WTC11 (cell line): ENCODE measurements around the gene NCOA3.

Experiments used
- CREM ChIP-seq: sonication (generic); formaldehyde crosslinking; IDR thresholded peaks from 2 replicates; pipeline ENCODE4 v1.8.1; 2022; ENCODE audit warnings: mild to moderate bottlenecking, missing genetic modification reagents, moderate library complexity
- CTCF ChIP-seq: fragments of 200-600 bp; IDR thresholded peaks from 2 replicates; pipeline ENCODE4 v1.8.0; 2022; ENCODE audit warnings: antibody characterized with exemption
- ELF4 ChIP-seq: sonication (generic); formaldehyde crosslinking; IDR thresholded peaks from 2 replicates; pipeline ENCODE4 v1.8.1; 2022; ENCODE audit warnings: low read depth, mild to moderate bottlenecking, moderate library complexity, missing genetic modification reagents
- RORB ChIP-seq: fragments of 250-450 bp; sonication (Bioruptor Pico); IDR thresholded peaks from 2 replicates; pipeline ENCODE4 v1.9.0; 2021; ENCODE audit warnings: mild to moderate bottlenecking
- SMAD4 ChIP-seq: sonication (generic); formaldehyde crosslinking; IDR thresholded peaks from 2 replicates; pipeline ENCODE4 v1.8.0; 2022; ENCODE audit warnings: mild to moderate bottlenecking, missing genetic modification reagents
- TEAD4 ChIP-seq: sonication (generic); formaldehyde crosslinking; IDR thresholded peaks from 2 replicates; pipeline ENCODE4 v1.8.0; 2022; ENCODE audit warnings: mild to moderate bottlenecking, missing genetic modification reagents
- USF2 ChIP-seq: sonication (generic); formaldehyde crosslinking; IDR thresholded peaks from 2 replicates; pipeline ENCODE4 v1.8.1; 2023; ENCODE audit warnings: mild to moderate bottlenecking, missing genetic modification reagents, moderate library complexity
- ZNF263 ChIP-seq: sonication (generic); formaldehyde crosslinking; IDR thresholded peaks from 2 replicates; pipeline ENCODE4 v1.8.1; 2022; ENCODE audit warnings: low read depth, mild to moderate bottlenecking, moderate library complexity, missing genetic modification reagents
- TF ChIP-seq, protein P1 (sequence below): sonication (generic); formaldehyde crosslinking; IDR thresholded peaks from 2 replicates; pipeline ENCODE4 v1.8.0; 2022; ENCODE audit warnings: missing genetic modification reagents
- TF ChIP-seq, protein P2 (sequence below): sonication (generic); formaldehyde crosslinking; IDR thresholded peaks from 2 replicates; pipeline ENCODE4 v1.8.1; 2023; ENCODE audit warnings: mild to moderate bottlenecking, missing genetic modification reagents
- TF ChIP-seq, protein P3 (sequence below): sonication (generic); formaldehyde crosslinking; IDR thresholded peaks from 2 replicates; pipeline ENCODE4 v1.8.0; 2023; ENCODE audit warnings: mild to moderate bottlenecking, missing genetic modification reagents

GRCh38 chr20:47677635-47678453, 176.2 kb downstream of the NCOA3 start:
- TF ChIP-seq TEAD4 (CRISPR knock-in tag) (no peak), CREM (CRISPR knock-in tag) (no peak), USF2 (CRISPR knock-in tag) (no peak), ELF4 (no peak), ZNF263 (no peak), RORB (no peak), SMAD4 (CRISPR knock-in tag) (no peak), CTCF (peak; percentile 89)
- TF ChIP-seq, protein P1, sequence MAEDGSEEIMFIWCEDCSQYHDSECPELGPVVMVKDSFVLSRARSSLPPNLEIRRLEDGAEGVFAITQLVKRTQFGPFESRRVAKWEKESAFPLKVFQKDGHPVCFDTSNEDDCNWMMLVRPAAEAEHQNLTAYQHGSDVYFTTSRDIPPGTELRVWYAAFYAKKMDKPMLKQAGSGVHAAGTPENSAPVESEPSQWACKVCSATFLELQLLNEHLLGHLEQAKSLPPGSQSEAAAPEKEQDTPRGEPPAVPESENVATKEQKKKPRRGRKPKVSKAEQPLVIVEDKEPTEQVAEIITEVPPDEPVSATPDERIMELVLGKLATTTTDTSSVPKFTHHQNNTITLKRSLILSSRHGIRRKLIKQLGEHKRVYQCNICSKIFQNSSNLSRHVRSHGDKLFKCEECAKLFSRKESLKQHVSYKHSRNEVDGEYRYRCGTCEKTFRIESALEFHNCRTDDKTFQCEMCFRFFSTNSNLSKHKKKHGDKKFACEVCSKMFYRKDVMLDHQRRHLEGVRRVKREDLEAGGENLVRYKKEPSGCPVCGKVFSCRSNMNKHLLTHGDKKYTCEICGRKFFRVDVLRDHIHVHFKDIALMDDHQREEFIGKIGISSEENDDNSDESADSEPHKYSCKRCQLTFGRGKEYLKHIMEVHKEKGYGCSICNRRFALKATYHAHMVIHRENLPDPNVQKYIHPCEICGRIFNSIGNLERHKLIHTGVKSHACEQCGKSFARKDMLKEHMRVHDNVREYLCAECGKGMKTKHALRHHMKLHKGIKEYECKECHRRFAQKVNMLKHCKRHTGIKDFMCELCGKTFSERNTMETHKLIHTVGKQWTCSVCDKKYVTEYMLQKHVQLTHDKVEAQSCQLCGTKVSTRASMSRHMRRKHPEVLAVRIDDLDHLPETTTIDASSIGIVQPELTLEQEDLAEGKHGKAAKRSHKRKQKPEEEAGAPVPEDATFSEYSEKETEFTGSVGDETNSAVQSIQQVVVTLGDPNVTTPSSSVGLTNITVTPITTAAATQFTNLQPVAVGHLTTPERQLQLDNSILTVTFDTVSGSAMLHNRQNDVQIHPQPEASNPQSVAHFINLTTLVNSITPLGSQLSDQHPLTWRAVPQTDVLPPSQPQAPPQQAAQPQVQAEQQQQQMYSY (CRISPR knock-in tag), result no peak
- TF ChIP-seq, protein P2, sequence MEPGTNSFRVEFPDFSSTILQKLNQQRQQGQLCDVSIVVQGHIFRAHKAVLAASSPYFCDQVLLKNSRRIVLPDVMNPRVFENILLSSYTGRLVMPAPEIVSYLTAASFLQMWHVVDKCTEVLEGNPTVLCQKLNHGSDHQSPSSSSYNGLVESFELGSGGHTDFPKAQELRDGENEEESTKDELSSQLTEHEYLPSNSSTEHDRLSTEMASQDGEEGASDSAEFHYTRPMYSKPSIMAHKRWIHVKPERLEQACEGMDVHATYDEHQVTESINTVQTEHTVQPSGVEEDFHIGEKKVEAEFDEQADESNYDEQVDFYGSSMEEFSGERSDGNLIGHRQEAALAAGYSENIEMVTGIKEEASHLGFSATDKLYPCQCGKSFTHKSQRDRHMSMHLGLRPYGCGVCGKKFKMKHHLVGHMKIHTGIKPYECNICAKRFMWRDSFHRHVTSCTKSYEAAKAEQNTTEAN, result no peak
- TF ChIP-seq, protein P3, sequence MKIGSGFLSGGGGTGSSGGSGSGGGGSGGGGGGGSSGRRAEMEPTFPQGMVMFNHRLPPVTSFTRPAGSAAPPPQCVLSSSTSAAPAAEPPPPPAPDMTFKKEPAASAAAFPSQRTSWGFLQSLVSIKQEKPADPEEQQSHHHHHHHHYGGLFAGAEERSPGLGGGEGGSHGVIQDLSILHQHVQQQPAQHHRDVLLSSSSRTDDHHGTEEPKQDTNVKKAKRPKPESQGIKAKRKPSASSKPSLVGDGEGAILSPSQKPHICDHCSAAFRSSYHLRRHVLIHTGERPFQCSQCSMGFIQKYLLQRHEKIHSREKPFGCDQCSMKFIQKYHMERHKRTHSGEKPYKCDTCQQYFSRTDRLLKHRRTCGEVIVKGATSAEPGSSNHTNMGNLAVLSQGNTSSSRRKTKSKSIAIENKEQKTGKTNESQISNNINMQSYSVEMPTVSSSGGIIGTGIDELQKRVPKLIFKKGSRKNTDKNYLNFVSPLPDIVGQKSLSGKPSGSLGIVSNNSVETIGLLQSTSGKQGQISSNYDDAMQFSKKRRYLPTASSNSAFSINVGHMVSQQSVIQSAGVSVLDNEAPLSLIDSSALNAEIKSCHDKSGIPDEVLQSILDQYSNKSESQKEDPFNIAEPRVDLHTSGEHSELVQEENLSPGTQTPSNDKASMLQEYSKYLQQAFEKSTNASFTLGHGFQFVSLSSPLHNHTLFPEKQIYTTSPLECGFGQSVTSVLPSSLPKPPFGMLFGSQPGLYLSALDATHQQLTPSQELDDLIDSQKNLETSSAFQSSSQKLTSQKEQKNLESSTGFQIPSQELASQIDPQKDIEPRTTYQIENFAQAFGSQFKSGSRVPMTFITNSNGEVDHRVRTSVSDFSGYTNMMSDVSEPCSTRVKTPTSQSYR (CRISPR knock-in tag), result no peak
